Sigmoid colon (tissue), 4 donors: ENCODE results near the gene CCDC91.

Experiments
- EP300 ChIP-seq, 4 donors: sonication (generic); formaldehyde crosslinking; IDR thresholded peaks; one replicate each; pipeline ENCODE4 v1.6.1; 2017; ENCODE audit warnings: antibody characterized with exemption in 4 of 4
- POLR2A ChIP-seq, 2 donors: fragments of 450-650 bp; IDR thresholded peaks; one replicate each; pipeline ENCODE4 v1.6.1; 2016; ENCODE audit warnings: antibody characterized with exemption in 2 of 2, mild to moderate bottlenecking in 2 of 2, moderate library complexity in 2 of 2
- TF ChIP-seq, protein P1 (sequence below), 4 experiments: fragments of 450-650 bp in 3 of 4; fragments of 200-600 bp in 1 of 4; IDR thresholded peaks; one replicate each; pipeline ENCODE4 v1.5.1; 2016 to 2019; ENCODE audit warnings: antibody characterized with exemption in 4 of 4, mild to moderate bottlenecking in 3 of 4, moderate library complexity in 2 of 4

DNA sequence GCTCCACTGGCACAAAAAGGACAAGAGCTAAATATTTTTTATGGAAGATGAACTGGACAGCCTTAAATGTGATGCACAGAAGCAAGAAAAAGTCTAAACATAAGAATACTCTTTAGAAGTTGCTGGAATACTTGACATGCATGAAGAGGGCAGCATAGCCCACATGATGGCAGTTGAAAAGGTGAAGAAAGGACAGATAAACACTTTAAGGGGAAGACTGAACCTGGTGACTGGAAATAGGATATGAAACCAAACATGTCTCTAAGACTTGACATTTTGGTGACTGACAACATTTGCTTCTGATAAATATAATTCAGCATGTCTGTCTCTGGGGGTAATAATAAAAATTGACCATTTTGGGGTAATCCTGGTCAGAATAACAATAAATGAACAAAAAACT lies 273.1 kb downstream of the CCDC91 start:
- no peak for TF ChIP-seq POLR2A (IDR thresholded peaks at IDR 0.05)
- TF ChIP-seq, protein P1, sequence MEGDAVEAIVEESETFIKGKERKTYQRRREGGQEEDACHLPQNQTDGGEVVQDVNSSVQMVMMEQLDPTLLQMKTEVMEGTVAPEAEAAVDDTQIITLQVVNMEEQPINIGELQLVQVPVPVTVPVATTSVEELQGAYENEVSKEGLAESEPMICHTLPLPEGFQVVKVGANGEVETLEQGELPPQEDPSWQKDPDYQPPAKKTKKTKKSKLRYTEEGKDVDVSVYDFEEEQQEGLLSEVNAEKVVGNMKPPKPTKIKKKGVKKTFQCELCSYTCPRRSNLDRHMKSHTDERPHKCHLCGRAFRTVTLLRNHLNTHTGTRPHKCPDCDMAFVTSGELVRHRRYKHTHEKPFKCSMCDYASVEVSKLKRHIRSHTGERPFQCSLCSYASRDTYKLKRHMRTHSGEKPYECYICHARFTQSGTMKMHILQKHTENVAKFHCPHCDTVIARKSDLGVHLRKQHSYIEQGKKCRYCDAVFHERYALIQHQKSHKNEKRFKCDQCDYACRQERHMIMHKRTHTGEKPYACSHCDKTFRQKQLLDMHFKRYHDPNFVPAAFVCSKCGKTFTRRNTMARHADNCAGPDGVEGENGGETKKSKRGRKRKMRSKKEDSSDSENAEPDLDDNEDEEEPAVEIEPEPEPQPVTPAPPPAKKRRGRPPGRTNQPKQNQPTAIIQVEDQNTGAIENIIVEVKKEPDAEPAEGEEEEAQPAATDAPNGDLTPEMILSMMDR (IDR thresholded peaks at IDR 0.05), result no peak
- no peak for TF ChIP-seq EP300 (IDR thresholded peaks at IDR 0.05)
